Mononuclear cell (primary cell): ENCODE data around the gene ADAM10. TPM values are rescaled to one million over a fixed set of nuclear protein-coding genes. Genes with fewer than 3 reads are reported as not detected.
"Not testable (repeated sequence)": the region's sequence is repeated elsewhere in the genome, so short reads cannot be mapped to it uniquely, and the experiment has no call there.

Experiments
- H3K27me3 ChIP-seq: 2 replicates; pipeline ENCODE4 v1.6.0; 2011; ENCODE audit warnings: low read length, control low read depth; ENCODE audit not compliant: insufficient read depth
- H3K4me1 ChIP-seq: 2 replicates; pipeline ENCODE4 v1.5.1; 2011; ENCODE audit warnings: mild to moderate bottlenecking, low read length, control low read depth; ENCODE audit not compliant: insufficient read depth
- H3K4me3 ChIP-seq: 2 replicates; pipeline ENCODE4 v1.5.1; 2011; ENCODE audit warnings: mild to moderate bottlenecking, low read length, moderate library complexity
- H3K9me3 ChIP-seq: 2 replicates; pipeline ENCODE4 v1.5.1; 2011; ENCODE audit warnings: low read depth, mild to moderate bottlenecking, control low read depth, low read length
- total RNA-seq: library from RNA; depleted of rRNA; stranded (reverse); fragments of >200 nt; gene quantifications from one replicate; pipeline ENCODE4 v1.2.3, GENCODE V29; 2012

ADAM10 gene
- total RNA-seq, result 97.6 TPM

GRCh38 chr15:58749532-58750337 is at the start of gene ADAM10:
Gene ADAM10 (minus strand): TSS chr15:58749707. CDS start chr15:58749534, 173 bp downstream.
- Histone ChIP-seq H3K4me1 (peaks cover 35% of the 10 kb centered on the region), H3K9me3 (no peaks in the 10 kb centered on the region), H3K27me3 (no peaks in the 10 kb centered on the region), H3K4me3 (peak within 1 kb of the TSS; percentile 94)

- Histone ChIP-seq H3K27me3 (no peaks in the 10 kb centered on the region), H3K4me3 (no peak overlapping the region), H3K9me3 (no peaks in the 10 kb centered on the region), H3K4me1 (no peaks in the 10 kb centered on the region)
Measured at GRCh38 chr15:58797505-58797904, 48.0 kb upstream of the ADAM10 start.

GRCh38 chr15:58795825-58796224 is 46.3 kb upstream of the ADAM10 start:
- no peaks in the 10 kb centered on the region for H3K27me3 ChIP-seq
- no peaks in the 10 kb centered on the region for H3K9me3 ChIP-seq
- H3K4me1 ChIP-seq, result no peaks in the 10 kb centered on the region
- H3K4me3 ChIP-seq, result no peak overlapping the region

GRCh38 chr15:58793862-58794261 is 44.4 kb upstream of the ADAM10 start:
- no peaks in the 10 kb centered on the region for H3K4me1 ChIP-seq
- no peak overlapping the region for H3K4me3 ChIP-seq
- H3K27me3 ChIP-seq, result no peaks in the 10 kb centered on the region
- H3K9me3 ChIP-seq, result no peaks in the 10 kb centered on the region

- H3K9me3 ChIP-seq, result no peaks in the 10 kb centered on the region
- H3K27me3 ChIP-seq, result no peaks in the 10 kb centered on the region
Measured at GRCh38 chr15:58788056-58788710, 38.7 kb upstream of the ADAM10 start.

GRCh38 chr15:58785355-58785754 is 35.8 kb upstream of the ADAM10 start:
- H3K4me1 ChIP-seq, result no peaks in the 10 kb centered on the region

More at GRCh38 chr15:58788056-58788710, 38.7 kb upstream of the ADAM10 start:
- H3K4me3 ChIP-seq, result no peak overlapping the region
- H3K4me1 ChIP-seq, result no peaks in the 10 kb centered on the region

GRCh38 chr15:58779554-58779953 is 30.0 kb upstream of the ADAM10 start:
- peaks cover 2% of the 10 kb centered on the region for H3K4me1 ChIP-seq
- H3K4me3 ChIP-seq, result no peak overlapping the region
- H3K9me3 ChIP-seq, result no peaks in the 10 kb centered on the region
- no peaks in the 10 kb centered on the region for H3K27me3 ChIP-seq

More at GRCh38 chr15:58785355-58785754, 35.8 kb upstream of the ADAM10 start:
- Histone ChIP-seq H3K27me3 (no peaks in the 10 kb centered on the region), H3K9me3 (no peaks in the 10 kb centered on the region), H3K4me3 (no peak overlapping the region)

- no peaks in the 10 kb centered on the region for H3K9me3 ChIP-seq
- no peak overlapping the region for H3K4me3 ChIP-seq
- peaks cover 25% of the 10 kb centered on the region for H3K4me1 ChIP-seq
- H3K27me3 ChIP-seq, result no peaks in the 10 kb centered on the region
Measured at GRCh38 chr15:58777107-58777506, 27.6 kb upstream of the ADAM10 start.

- Histone ChIP-seq H3K4me3 (no peak overlapping the region), H3K4me1 (peaks cover 35% of the 10 kb centered on the region), H3K27me3 (no peaks in the 10 kb centered on the region), H3K9me3 (no peaks in the 10 kb centered on the region)
Measured at GRCh38 chr15:58775402-58775801, 25.9 kb upstream of the ADAM10 start.

- no peak overlapping the region for H3K4me3 ChIP-seq
- H3K4me1 ChIP-seq, result peaks cover 37% of the 10 kb centered on the region
- no peaks in the 10 kb centered on the region for H3K9me3 ChIP-seq
- H3K27me3 ChIP-seq, result no peaks in the 10 kb centered on the region
Measured at GRCh38 chr15:58773024-58773423, 23.5 kb upstream of the ADAM10 start.

- Histone ChIP-seq H3K4me1 (peaks cover 37% of the 10 kb centered on the region), H3K27me3 (no peaks in the 10 kb centered on the region), H3K4me3 (peak overlapping the region; percentile 91), H3K9me3 (no peaks in the 10 kb centered on the region)
Measured at GRCh38 chr15:58771621-58772250, 22.2 kb upstream of the ADAM10 start.

- H3K4me1 ChIP-seq, result peaks cover 37% of the 10 kb centered on the region
- no peaks in the 10 kb centered on the region for H3K9me3 ChIP-seq
- no peaks in the 10 kb centered on the region for H3K27me3 ChIP-seq
- peak within 1 kb of the TSS; percentile 91 for H3K4me3 ChIP-seq
Measured at GRCh38 chr15:58770857-58771620, 21.5 kb upstream of the ADAM10 start, which contains the start of gene MINDY2. Gene MINDY2 (plus strand): TSS chr15:58771302. CDS start chr15:58771396, 94 bp downstream.

GRCh38 chr15:58770519-58770856 is 21.0 kb upstream of the ADAM10 start:
- Histone ChIP-seq H3K9me3 (no peaks in the 10 kb centered on the region), H3K27me3 (no peaks in the 10 kb centered on the region), H3K4me1 (peaks cover 37% of the 10 kb centered on the region), H3K4me3 (peak overlapping the region; percentile 91)

GRCh38 chr15:58768601-58769004 is 19.1 kb upstream of the ADAM10 start:
- H3K9me3 ChIP-seq, H3K27me3 ChIP-seq, H3K4me3 ChIP-seq: not testable (repeated sequence)
- peaks cover 26% of the 10 kb centered on the region for H3K4me1 ChIP-seq

- no peak overlapping the region for H3K4me3 ChIP-seq
- H3K27me3 ChIP-seq, result no peaks in the 10 kb centered on the region
- H3K4me1 ChIP-seq, result peaks cover 7% of the 10 kb centered on the region
- no peaks in the 10 kb centered on the region for H3K9me3 ChIP-seq
Measured at GRCh38 chr15:58766290-58766689, 16.8 kb upstream of the ADAM10 start.
